Cortex of kidney (tissue), 1 donor: ENCODE measurements around the gene PRRC2B.
"Not testable (repeated sequence)": the region's sequence is repeated elsewhere in the genome, so short reads cannot be mapped to it uniquely, and the experiment has no call there.

Source experiments
- DNase-seq: peaks from one replicate; lab custom pipeline; 2025; lab: John Stamatoyannopoulos, UW

The PRRC2B gene

GRCh38 chr9:131472085-131472484 lies 78.2 kb downstream of the PRRC2B start:
- not testable (repeated sequence) for DNase-seq

- DNase-seq, result no peak
Measured at GRCh38 chr9:131473198-131473885, 79.5 kb downstream of the PRRC2B start.

GRCh38 chr9:131473891-131474290 lies 80.0 kb downstream of the PRRC2B start:
- DNase-seq, result no peak

- DNase-seq, result no peak
Measured at GRCh38 chr9:131474711-131475110, 80.8 kb downstream of the PRRC2B start.

GRCh38 chr9:131475111-131475955 lies 81.4 kb downstream of the PRRC2B start:
- DNase-seq, result no peak

- DNase-seq, result no peak
Measured at GRCh38 chr9:131475956-131476776, 82.3 kb downstream of the PRRC2B start.

- DNase-seq, result no peak
Measured at GRCh38 chr9:131476777-131477345, 83.0 kb downstream of the PRRC2B start.

DNA sequence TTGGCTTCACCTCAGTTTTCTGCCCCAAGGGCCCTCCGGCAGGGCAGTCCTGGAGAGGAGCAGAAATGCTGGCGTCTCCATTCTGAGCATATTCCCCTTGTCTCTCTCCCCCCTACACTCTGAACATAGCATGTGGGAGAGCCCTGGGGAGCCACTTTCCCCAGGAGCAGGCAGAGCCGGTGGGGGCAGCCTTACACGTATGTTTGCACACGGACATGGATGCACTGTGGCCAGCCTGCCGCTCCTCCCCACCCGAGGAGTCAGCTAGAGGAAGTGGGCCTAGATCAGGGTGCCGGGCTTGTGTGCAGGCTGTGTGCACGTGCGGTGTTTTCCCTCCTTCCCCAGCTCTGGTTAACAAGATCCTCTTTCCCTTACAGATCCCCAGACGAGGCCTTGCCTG lies 83.5 kb downstream of the PRRC2B start:
- no peak for DNase-seq

DNA sequence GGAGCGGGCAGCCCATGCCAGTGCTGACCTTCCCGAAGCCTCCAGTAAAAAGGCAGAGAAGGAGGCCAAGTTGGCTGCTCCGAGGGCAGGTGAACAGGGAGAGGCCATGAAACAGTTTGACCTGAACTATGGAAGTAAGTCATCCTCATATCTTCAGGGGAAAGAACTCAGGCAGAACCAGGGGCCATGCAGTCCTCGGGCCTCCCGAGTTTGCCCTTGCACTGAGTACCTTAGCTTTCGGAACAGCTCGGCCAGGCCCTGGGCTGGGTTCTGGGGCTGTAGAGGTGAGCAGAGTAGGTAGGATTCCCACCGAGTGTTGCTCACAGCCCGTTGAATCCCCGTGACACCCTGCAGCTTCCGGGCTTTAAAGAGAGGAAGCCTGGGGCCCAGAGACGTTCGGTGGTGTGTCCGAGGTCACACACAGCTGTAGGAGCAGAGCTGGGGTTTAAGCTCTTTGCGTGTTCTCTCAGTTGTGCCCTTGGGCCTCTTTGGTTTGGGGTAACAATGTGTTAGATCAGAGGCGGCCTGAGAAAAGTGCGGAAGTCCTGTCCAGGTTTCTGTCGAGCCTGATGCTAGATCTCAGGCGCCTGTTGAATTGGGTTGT lies 84.0 kb downstream of the PRRC2B start:
- DNase-seq, result no peak

- DNase-seq, result no peak
Measured at GRCh38 chr9:131478421-131478868, 84.6 kb downstream of the PRRC2B start.

GRCh38 chr9:131478911-131479310 lies 85.0 kb downstream of the PRRC2B start:
- no peak for DNase-seq

DNA sequence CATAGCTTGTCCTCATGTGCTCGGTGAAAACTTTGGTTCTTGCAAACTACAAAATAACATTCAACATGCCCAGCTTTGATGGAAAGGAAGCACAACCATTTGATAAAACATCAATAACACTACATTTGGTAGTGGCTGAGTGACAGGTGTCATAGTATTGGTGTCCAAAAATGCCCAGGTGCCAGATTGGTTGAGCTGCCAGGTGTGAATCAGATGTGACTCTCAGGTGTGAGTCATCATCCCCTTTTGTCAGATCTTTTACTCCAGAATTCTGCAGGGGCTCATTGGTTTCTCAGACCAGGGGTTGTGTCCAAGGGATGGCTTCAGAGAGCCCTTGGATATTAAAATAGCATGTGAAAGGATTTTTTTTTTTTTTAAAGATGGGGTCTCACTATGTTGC lies 86.4 kb downstream of the PRRC2B start:
- no peak for DNase-seq

- DNase-seq, result no peak
Measured at GRCh38 chr9:131481441-131482342, 87.8 kb downstream of the PRRC2B start.

GRCh38 chr9:131482343-131483006 lies 88.6 kb downstream of the PRRC2B start:
- no peak for DNase-seq

- no peak for DNase-seq
Measured at GRCh38 chr9:131483319-131484050, 89.6 kb downstream of the PRRC2B start.

DNA sequence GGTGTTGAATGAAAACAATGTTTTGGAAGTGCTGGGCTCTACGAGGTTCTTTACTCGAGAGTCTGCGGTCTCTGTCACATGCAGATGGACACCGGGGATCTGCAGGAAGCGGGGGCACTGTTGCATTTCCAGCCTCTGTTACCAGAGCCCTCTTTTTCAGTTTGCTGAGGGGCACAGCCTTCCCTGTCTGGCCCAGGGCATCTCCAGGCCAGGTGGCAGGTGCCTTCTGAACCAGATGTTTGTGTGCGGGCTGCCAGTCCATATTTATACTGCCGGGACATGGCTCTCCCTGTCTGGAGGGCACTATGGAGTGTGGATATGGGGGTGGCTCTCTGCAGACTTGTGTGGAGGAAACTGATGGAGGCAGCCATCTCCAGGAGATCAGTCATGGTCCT lies 90.2 kb downstream of the PRRC2B start:
- no peak for DNase-seq

DNA sequence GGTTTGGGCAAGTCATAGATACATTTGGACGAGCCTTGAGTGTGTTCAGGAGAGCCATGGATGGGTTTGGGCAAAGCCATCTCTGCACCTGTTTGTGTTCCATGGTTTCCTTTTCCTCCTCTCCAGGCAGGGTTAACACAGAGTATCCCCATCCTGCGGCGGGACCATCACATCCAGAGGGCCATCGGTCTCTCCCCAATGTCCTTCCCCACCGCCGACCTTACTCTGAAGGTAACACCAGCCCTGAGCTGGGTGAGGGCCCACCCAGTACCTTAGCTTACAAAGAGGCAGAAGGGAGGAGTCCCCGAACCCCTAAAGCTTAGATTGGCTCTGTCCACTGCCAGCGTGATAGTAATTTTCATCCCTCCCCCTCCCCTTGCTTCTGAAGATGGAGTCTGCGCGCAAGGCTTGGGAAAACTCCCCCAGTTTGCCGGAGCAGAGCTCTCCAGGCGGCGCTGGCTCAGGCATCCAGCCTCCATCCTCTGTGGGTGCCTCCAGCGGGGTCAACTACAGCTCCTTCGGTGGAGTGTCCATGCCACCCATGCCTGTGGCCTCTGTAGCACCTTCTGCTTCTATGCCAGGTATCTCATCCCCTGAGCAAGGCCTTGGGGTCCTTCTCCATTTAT lies 90.8 kb downstream of the PRRC2B start:
- DNase-seq, result no peak

DNA sequence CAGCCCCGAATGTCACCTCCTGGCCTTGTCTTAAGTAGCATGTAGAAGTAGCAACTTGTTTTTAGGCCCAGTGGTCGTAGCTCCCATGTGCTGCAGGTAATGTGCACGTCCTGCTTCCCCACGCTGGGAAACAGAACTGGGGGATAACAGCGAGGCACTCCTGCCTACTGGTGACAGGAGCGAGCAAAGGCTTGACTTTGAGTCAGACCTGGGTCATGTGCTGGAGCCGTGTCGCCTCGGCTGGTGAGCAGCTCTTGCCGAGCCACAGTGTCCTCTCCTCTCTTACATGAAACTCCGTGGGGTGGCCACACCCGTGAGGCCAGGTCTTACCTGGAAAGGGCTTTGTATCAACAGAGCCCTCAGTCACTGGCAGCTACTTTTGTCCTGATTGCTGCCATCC lies 91.3 kb downstream of the PRRC2B start:
- DNase-seq, result no peak
